Measurements from ENCODE around the gene HIRA. TPM values are rescaled to one million over a fixed set of nuclear protein-coding genes. Genes with fewer than 3 reads are reported as not detected.

Gene HIRA
- total RNA-seq, 1 experiment from 2014 or later = 23.8 TPM

- CTCF ChIA-PET = no interaction called here
- intact Hi-C loops (cut with micrococcal nuclease; ENCODE audit: unreplicated experiment) (no loop called here), in situ Hi-C loops (cut with HindIII; ENCODE audit: low pct_unique_long_range_greater_than_20kb, low sequenced_read_pairs) (no loop called here)
Observed at GRCh38 chr22:19304547-19304946, 127.0 kb downstream of the HIRA start.

DNA sequence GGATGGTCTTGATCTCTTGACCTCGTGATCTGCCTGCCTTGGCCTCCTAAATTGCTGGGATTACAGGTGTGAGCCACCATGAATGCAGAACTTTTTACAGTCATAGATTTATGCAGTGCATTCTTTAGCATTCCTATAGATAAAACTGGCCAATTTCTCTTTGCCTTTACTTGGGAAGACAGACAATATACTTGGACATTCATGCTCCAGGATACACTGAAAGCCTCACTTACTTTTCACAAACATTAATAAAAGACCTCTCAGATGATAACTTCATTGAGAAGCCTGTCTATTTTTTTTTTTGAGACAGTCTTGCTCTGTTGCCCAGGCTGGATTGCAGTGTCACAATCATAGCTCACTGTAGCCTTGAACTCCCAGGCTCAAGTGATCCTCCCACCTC is 127.7 kb downstream of the HIRA start:
- no peak for TF ChIP-seq REST (IDR thresholded peaks at IDR 0.05; ENCODE audit: insufficient read depth in 1 of 2, low read depth in 2 of 2, low read length in 1 of 2)
- TF ChIP-seq, protein P1, sequence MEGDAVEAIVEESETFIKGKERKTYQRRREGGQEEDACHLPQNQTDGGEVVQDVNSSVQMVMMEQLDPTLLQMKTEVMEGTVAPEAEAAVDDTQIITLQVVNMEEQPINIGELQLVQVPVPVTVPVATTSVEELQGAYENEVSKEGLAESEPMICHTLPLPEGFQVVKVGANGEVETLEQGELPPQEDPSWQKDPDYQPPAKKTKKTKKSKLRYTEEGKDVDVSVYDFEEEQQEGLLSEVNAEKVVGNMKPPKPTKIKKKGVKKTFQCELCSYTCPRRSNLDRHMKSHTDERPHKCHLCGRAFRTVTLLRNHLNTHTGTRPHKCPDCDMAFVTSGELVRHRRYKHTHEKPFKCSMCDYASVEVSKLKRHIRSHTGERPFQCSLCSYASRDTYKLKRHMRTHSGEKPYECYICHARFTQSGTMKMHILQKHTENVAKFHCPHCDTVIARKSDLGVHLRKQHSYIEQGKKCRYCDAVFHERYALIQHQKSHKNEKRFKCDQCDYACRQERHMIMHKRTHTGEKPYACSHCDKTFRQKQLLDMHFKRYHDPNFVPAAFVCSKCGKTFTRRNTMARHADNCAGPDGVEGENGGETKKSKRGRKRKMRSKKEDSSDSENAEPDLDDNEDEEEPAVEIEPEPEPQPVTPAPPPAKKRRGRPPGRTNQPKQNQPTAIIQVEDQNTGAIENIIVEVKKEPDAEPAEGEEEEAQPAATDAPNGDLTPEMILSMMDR (IDR thresholded peaks at IDR 0.05) = no peak
- TF ChIP-seq TCF7L2 (IDR thresholded peaks at IDR 0.05; ENCODE audit: low read depth, low read length) = no peak
- TF ChIP-seq SIN3A (IDR thresholded peaks at IDR 0.05; ENCODE audit: borderline replicate concordance, insufficient read depth, low read depth, low read length) = no peak
- no peak for TF ChIP-seq POLR2AphosphoS5 (IDR thresholded peaks at IDR 0.05; ENCODE audit: low read depth, low read length)
- CTCF ChIA-PET = no interaction called here
- intact Hi-C loops (cut with micrococcal nuclease; ENCODE audit: unreplicated experiment) (no loop called here), in situ Hi-C loops (cut with HindIII; ENCODE audit: low pct_unique_long_range_greater_than_20kb, low sequenced_read_pairs) (no loop called here)
- H3K27ac ChIP-seq (ENCODE audit: low read length) = no peak overlapping the region
- no peaks in the 10 kb centered on the region for H3K36me3 ChIP-seq (ENCODE audit: control insufficient read depth, insufficient read depth, low read length)
- no peaks in the 10 kb centered on the region; the same call in 1 of the 2 replicates for H3K4me1 ChIP-seq (ENCODE audit: control insufficient read depth, insufficient read depth, low read length)
- H3K27me3 ChIP-seq (ENCODE audit: control insufficient read depth, insufficient read depth, low read length) = no peaks in the 10 kb centered on the region
- POLR2A ChIA-PET = no interaction called here
- H3K9me3 ChIP-seq (ENCODE audit: control insufficient read depth, insufficient read depth, low read depth, low read length) = no peaks in the 10 kb centered on the region
- ATAC-seq = no peak
- no peak for DNase-seq (ENCODE audit: low read depth, low spot score)
- no peak overlapping the region for H3K4me3 ChIP-seq (ENCODE audit: low read depth in 2 of 2, low read length in 2 of 2)
- no TSS peak for BruUV-seq (replicated peaks)

More at GRCh38 chr22:19304547-19304946, 127.0 kb downstream of the HIRA start:
- DNase-seq (ENCODE audit: low read depth, low spot score) (no peak), ATAC-seq (no peak)
- no peaks in the 10 kb centered on the region for H3K9me3 ChIP-seq (ENCODE audit: control insufficient read depth, insufficient read depth, low read depth, low read length)
- TF ChIP-seq TCF7L2 (IDR thresholded peaks at IDR 0.05; ENCODE audit: low read depth, low read length) (no peak), POLR2AphosphoS5 (IDR thresholded peaks at IDR 0.05; ENCODE audit: low read depth, low read length) (no peak), SIN3A (IDR thresholded peaks at IDR 0.05; ENCODE audit: borderline replicate concordance, insufficient read depth, low read depth, low read length) (no peak), REST (IDR thresholded peaks at IDR 0.05; ENCODE audit: insufficient read depth in 1 of 2, low read depth in 2 of 2, low read length in 1 of 2) (no peak)
- TF ChIP-seq, protein P1 (IDR thresholded peaks at IDR 0.05) = no peak
- H3K4me3 ChIP-seq (ENCODE audit: low read depth in 2 of 2, low read length in 2 of 2) = no peak overlapping the region
- H3K27ac ChIP-seq (ENCODE audit: low read length) = no peak overlapping the region
- no peaks in the 10 kb centered on the region for H3K27me3 ChIP-seq (ENCODE audit: control insufficient read depth, insufficient read depth, low read length)
- POLR2A ChIA-PET = no interaction called here
- no peaks in the 10 kb centered on the region for H3K4me1 ChIP-seq (ENCODE audit: control insufficient read depth, insufficient read depth, low read length)
- H3K36me3 ChIP-seq (ENCODE audit: control insufficient read depth, insufficient read depth, low read length) = no peaks in the 10 kb centered on the region
- BruUV-seq (replicated peaks) = no TSS peak
